ENCODE results near the gene CNTNAP5. TPM values are rescaled to one million over a fixed set of nuclear protein-coding genes. Genes with fewer than 3 reads are reported as not detected.

The CNTNAP5 gene
- total and polyA plus RNA-seq, 2 of the 4 experiments (the other 2 are of a cell fraction), result not detected

GRCh38 chr2:124838406-124838805 lies 813.3 kb downstream of the CNTNAP5 start:
- H3K4ac ChIP-seq (ENCODE audit: low read depth, low read length), result no peak overlapping the region
- BruUV-seq (replicated peaks), result no TSS peak
- no peak overlapping the region for H2AK9ac ChIP-seq (replicated peaks; ENCODE audit: low read depth, low read length, poor library complexity)
- no peak overlapping the region for H4K8ac ChIP-seq (ENCODE audit: low read depth in 2 of 2, low read length in 2 of 2)
- H2BK5ac ChIP-seq (ENCODE audit: low read depth, low read length, poor library complexity, severe bottlenecking), result no peak overlapping the region
- ChIA-PET POLR2A (ENCODE audit: unreplicated experiment) (no interaction called here), CTCF (interaction anchor here (0.6 kb wide), 1 partner anchor 1652 kb away, joined by 3 read pairs; no protein-coding TSS in a partner anchor)
- H3K23ac ChIP-seq (ENCODE audit: low read depth, low read length), result no peak overlapping the region
- H3K79me1 ChIP-seq (ENCODE audit: low read depth in 1 of 2, low read length in 2 of 2), result no peaks in the 10 kb centered on the region
- intact Hi-C loops (cut with micrococcal nuclease) (no loop called here), in situ Hi-C loops (cut with MboI; ENCODE audit: low sequenced_read_pairs) (no loop called here), dilution Hi-C loops (cut with HindIII; ENCODE audit: low sequenced_read_pairs, unreplicated experiment) (no loop called here)
- H3K27me3 ChIP-seq (ENCODE audit: control insufficient read depth, insufficient read depth, low read length), result 0 out of 2 replicates have a peak, but pooled peaks cover 1% of the 10 kb centered on the region
- H2BK15ac ChIP-seq (ENCODE audit: low read depth, low read length), result no peak overlapping the region
- H2BK20ac ChIP-seq (ENCODE audit: low read depth, low read length), result no peak overlapping the region
- no peaks in the 10 kb centered on the region for H4K20me1 ChIP-seq (ENCODE audit: insufficient read depth, low read length)
- no CpG with 5 or more reads among the region's 3 CpGs for WGBS, 2 experiments (ENCODE audit: extremely low coverage in 2 of 2, insufficient read length in 1 of 2)
- H3K9me3 ChIP-seq (ENCODE audit: control insufficient read depth, insufficient read depth, low read length), result no peaks in the 10 kb centered on the region
- no peak for ATAC-seq (ENCODE audit: low read depth)
- no peak overlapping the region for H3K4me3 ChIP-seq (ENCODE audit: insufficient read depth, low read depth, low read length)
- no peaks in the 10 kb centered on the region for H3K36me3 ChIP-seq (ENCODE audit: control insufficient read depth, insufficient read depth, low read length)
- H4K91ac ChIP-seq (ENCODE audit: insufficient read depth, low read depth, low read length), result no peak overlapping the region
- H3K18ac ChIP-seq (ENCODE audit: low read depth, low read length), result no peak overlapping the region
- no peak overlapping the region for H3K27ac ChIP-seq (ENCODE audit: insufficient read depth, low read length)
- H3K4me1 ChIP-seq (ENCODE audit: control insufficient read depth, insufficient read depth, low read length), result peaks cover 2% of the 10 kb centered on the region; the same call in 1 of the 2 replicates
- TF ChIP-seq CEBPB (IDR thresholded peaks at IDR 0.05; ENCODE audit: low read depth, low read length) (no peak), MAFK (IDR thresholded peaks at IDR 0.05; ENCODE audit: low read depth, low read length) (no peak), FOS (IDR thresholded peaks at IDR 0.05; ENCODE audit: low read depth, low read length) (no peak), MXI1 (IDR thresholded peaks at IDR 0.05; ENCODE audit: borderline replicate concordance, low read depth, low read length) (no peak)
- no peak overlapping the region for H3K4me2 ChIP-seq (ENCODE audit: low read depth, low read length)
- no peak for DNase-seq
- no peak overlapping the region for H4K5ac ChIP-seq (ENCODE audit: low read depth, low read length)
- no peaks in the 10 kb centered on the region for H3K9me1 ChIP-seq (ENCODE audit: insufficient read depth, low read length)
- H3K56ac ChIP-seq (ENCODE audit: extremely low read depth, insufficient read depth, low read length), result no peak overlapping the region
- no peak overlapping the region for H2AK5ac ChIP-seq (ENCODE audit: low read depth, low read length)
- no peak overlapping the region for H2BK120ac ChIP-seq (ENCODE audit: low read depth, low read length)
- H3K14ac ChIP-seq (replicated peaks; ENCODE audit: low read depth, low read length), result no peak overlapping the region
- H3K9ac ChIP-seq (ENCODE audit: low read depth, low read length), result no peak overlapping the region
- no peak overlapping the region for H2AFZ ChIP-seq (replicated peaks; ENCODE audit: low read length, poor library complexity)

Data from IMR-90 (cell line).